ENCODE measurements around the gene LRP6. TPM values are rescaled to one million over a fixed set of nuclear protein-coding genes. Genes with fewer than 3 reads are reported as not detected.

The LRP6 gene
- total and polyA plus RNA-seq, 2 experiments from 2014 or later: 29.1 to 73.8 TPM

DNA sequence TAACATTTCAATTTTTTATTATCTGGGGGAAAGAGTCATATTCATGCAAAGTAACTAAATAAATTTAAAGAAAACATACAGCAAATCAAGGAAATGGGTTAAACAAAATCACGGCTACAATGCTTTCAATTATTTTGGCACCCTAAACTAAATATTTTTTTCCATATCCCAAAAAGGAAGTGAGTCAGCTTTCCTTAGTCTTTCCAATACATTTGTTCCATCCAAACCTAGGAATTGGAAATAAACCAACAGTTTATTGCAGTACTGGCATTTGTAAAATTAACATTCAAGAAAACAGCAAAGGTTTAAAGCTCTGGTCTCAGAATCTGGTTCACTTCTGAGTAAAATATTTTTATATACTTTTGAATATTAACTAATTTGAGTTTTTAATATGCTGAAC is 106.9 kb downstream of the LRP6 start (continued):
- TF ChIP-seq, protein P1, sequence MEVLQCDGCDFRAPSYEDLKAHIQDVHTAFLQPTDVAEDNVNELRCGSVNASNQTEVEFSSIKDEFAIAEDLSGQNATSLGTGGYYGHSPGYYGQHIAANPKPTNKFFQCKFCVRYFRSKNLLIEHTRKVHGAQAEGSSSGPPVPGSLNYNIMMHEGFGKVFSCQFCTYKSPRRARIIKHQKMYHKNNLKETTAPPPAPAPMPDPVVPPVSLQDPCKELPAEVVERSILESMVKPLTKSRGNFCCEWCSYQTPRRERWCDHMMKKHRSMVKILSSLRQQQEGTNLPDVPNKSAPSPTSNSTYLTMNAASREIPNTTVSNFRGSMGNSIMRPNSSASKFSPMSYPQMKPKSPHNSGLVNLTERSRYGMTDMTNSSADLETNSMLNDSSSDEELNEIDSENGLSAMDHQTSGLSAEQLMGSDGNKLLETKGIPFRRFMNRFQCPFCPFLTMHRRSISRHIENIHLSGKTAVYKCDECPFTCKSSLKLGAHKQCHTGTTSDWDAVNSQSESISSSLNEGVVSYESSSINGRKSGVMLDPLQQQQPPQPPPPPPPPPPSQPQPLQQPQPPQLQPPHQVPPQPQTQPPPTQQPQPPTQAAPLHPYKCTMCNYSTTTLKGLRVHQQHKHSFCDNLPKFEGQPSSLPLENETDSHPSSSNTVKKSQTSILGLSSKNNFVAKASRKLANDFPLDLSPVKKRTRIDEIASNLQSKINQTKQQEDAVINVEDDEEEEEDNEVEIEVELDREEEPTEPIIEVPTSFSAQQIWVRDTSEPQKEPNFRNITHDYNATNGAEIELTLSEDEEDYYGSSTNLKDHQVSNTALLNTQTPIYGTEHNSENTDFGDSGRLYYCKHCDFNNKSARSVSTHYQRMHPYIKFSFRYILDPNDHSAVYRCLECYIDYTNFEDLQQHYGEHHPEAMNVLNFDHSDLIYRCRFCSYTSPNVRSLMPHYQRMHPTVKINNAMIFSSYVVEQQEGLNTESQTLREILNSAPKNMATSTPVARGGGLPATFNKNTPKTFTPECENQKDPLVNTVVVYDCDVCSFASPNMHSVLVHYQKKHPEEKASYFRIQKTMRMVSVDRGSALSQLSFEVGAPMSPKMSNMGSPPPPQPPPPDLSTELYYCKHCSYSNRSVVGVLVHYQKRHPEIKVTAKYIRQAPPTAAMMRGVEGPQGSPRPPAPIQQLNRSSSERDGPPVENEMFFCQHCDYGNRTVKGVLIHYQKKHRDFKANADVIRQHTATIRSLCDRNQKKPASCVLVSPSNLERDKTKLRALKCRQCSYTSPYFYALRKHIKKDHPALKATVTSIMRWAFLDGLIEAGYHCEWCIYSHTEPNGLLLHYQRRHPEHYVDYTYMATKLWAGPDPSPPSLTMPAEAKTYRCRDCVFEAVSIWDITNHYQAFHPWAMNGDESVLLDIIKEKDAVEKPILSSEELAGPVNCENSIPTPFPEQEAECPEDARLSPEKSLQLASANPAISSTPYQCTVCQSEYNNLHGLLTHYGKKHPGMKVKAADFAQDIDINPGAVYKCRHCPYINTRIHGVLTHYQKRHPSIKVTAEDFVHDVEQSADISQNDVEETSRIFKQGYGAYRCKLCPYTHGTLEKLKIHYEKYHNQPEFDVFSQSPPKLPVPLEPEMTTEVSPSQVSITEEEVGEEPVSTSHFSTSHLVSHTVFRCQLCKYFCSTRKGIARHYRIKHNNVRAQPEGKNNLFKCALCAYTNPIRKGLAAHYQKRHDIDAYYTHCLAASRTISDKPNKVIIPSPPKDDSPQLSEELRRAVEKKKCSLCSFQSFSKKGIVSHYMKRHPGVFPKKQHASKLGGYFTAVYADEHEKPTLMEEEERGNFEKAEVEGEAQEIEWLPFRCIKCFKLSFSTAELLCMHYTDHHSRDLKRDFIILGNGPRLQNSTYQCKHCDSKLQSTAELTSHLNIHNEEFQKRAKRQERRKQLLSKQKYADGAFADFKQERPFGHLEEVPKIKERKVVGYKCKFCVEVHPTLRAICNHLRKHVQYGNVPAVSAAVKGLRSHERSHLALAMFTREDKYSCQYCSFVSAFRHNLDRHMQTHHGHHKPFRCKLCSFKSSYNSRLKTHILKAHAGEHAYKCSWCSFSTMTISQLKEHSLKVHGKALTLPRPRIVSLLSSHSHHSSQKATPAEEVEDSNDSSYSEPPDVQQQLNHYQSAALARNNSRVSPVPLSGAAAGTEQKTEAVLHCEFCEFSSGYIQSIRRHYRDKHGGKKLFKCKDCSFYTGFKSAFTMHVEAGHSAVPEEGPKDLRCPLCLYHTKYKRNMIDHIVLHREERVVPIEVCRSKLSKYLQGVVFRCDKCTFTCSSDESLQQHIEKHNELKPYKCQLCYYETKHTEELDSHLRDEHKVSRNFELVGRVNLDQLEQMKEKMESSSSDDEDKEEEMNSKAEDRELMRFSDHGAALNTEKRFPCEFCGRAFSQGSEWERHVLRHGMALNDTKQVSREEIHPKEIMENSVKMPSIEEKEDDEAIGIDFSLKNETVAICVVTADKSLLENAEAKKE (CRISPR knock-in tag; IDR thresholded peaks at IDR 0.05): no peak
- TF ChIP-seq STAT1 (IDR thresholded peaks at IDR 0.05; ENCODE audit: unreplicated experiment): no peak
- TF ChIP-seq NANOG (IDR thresholded peaks at IDR 0.05; ENCODE audit: borderline replicate concordance): no peak
- TF ChIP-seq CREB1 (CRISPR knock-in tag; IDR thresholded peaks at IDR 0.05; ENCODE audit: low read depth): no peak
- TF ChIP-seq ZNF331 (CRISPR knock-in tag; IDR thresholded peaks at IDR 0.05; ENCODE audit: low read depth): no peak
- TF ChIP-seq EZH2phosphoT487 (IDR thresholded peaks at IDR 0.05; ENCODE audit: unreplicated experiment): no peak
- TF ChIP-seq, protein P2, sequence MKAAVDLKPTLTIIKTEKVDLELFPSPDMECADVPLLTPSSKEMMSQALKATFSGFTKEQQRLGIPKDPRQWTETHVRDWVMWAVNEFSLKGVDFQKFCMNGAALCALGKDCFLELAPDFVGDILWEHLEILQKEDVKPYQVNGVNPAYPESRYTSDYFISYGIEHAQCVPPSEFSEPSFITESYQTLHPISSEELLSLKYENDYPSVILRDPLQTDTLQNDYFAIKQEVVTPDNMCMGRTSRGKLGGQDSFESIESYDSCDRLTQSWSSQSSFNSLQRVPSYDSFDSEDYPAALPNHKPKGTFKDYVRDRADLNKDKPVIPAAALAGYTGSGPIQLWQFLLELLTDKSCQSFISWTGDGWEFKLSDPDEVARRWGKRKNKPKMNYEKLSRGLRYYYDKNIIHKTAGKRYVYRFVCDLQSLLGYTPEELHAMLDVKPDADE (IDR thresholded peaks at IDR 0.05): no peak
- TF ChIP-seq JUNB (IDR thresholded peaks at IDR 0.05; ENCODE audit: unreplicated experiment): no peak
- TF ChIP-seq EZH2 (IDR thresholded peaks at IDR 0.05; ENCODE audit: low read depth, unreplicated experiment): no peak
- no peak for TF ChIP-seq ZNF114 (CRISPR knock-in tag; IDR thresholded peaks at IDR 0.05)
- TF ChIP-seq, protein P3, sequence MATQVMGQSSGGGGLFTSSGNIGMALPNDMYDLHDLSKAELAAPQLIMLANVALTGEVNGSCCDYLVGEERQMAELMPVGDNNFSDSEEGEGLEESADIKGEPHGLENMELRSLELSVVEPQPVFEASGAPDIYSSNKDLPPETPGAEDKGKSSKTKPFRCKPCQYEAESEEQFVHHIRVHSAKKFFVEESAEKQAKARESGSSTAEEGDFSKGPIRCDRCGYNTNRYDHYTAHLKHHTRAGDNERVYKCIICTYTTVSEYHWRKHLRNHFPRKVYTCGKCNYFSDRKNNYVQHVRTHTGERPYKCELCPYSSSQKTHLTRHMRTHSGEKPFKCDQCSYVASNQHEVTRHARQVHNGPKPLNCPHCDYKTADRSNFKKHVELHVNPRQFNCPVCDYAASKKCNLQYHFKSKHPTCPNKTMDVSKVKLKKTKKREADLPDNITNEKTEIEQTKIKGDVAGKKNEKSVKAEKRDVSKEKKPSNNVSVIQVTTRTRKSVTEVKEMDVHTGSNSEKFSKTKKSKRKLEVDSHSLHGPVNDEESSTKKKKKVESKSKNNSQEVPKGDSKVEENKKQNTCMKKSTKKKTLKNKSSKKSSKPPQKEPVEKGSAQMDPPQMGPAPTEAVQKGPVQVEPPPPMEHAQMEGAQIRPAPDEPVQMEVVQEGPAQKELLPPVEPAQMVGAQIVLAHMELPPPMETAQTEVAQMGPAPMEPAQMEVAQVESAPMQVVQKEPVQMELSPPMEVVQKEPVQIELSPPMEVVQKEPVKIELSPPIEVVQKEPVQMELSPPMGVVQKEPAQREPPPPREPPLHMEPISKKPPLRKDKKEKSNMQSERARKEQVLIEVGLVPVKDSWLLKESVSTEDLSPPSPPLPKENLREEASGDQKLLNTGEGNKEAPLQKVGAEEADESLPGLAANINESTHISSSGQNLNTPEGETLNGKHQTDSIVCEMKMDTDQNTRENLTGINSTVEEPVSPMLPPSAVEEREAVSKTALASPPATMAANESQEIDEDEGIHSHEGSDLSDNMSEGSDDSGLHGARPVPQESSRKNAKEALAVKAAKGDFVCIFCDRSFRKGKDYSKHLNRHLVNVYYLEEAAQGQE (IDR thresholded peaks at IDR 0.05; ENCODE audit: unreplicated experiment): no peak
